NT2/D1 (cell line): ENCODE results near the gene PRPF39.

Experiments
- SUZ12 ChIP-seq: IDR thresholded peaks from 2 replicates; pipeline ENCODE4 v1.6.1; 2011; ENCODE audit not compliant: insufficient read length, insufficient read depth; ENCODE audit errors: extremely low read depth
- YY1 ChIP-seq: IDR thresholded peaks from 2 replicates; pipeline ENCODE4 v1.6.1; 2011; ENCODE audit not compliant: insufficient read length, insufficient read depth
- ZNF274 ChIP-seq: IDR thresholded peaks from 2 replicates; pipeline ENCODE4 v1.6.1; 2011; ENCODE audit warnings: mild to moderate bottlenecking, low read depth, low read length

GRCh38 chr14:45134051-45134958, 50.4 kb downstream of the PRPF39 start, which contains the start of gene FKBP3:
- TF ChIP-seq ZNF274 (no peak), SUZ12 (no peak), YY1 (peak; percentile 44)
